CD4-positive, alpha-beta T cell treated with Interleukin-6 for 4 hours (primary cell): ENCODE measurements around the gene NQO2.
"Not testable (repeated sequence)": the region's sequence is repeated elsewhere in the genome, so short reads cannot be mapped to it uniquely, and the experiment has no call there.

Source experiments
- DNase-seq: peaks from one replicate; pipeline ENCODE4 v3.0.0-alpha.2; 2020; ENCODE audit warnings: mixed read lengths

The NQO2 gene

GRCh38 chr6:2970753-2971419, 28.8 kb upstream of the NQO2 start:
- DNase-seq = peak; percentile 69

GRCh38 chr6:2971420-2972218, 28.1 kb upstream of the NQO2 start, which contains the start of gene SERPINB6:
TSS of gene SERPINB6 (minus strand) at chr6:2971567. CDS start at chr6:2959332, 12,235 bp downstream.
- DNase-seq = peak; percentile 58

- DNase-seq = not testable (repeated sequence)
These were observed 27.5 kb upstream of the NQO2 start for GRCh38 chr6:2972219-2972487.

GRCh38 chr6:2972685-2973084, 27.0 kb upstream of the NQO2 start:
- not testable (repeated sequence) for DNase-seq

GRCh38 chr6:2973180-2973579, 26.5 kb upstream of the NQO2 start:
- DNase-seq = not testable (repeated sequence)

GRCh38 chr6:2973676-2974075, 26.0 kb upstream of the NQO2 start:
- DNase-seq = no peak

GRCh38 chr6:2976060-2976459, 23.6 kb upstream of the NQO2 start:
- DNase-seq = no peak

GRCh38 chr6:2976571-2977085, 23.1 kb upstream of the NQO2 start:
- no peak for DNase-seq

GRCh38 chr6:2977290-2977689, 22.4 kb upstream of the NQO2 start:
- no peak for DNase-seq

- DNase-seq = no peak
These were observed 21.7 kb upstream of the NQO2 start for GRCh38 chr6:2977799-2978590.

- DNase-seq = no peak
These were observed 20.8 kb upstream of the NQO2 start for GRCh38 chr6:2978923-2979322.

- DNase-seq = no peak
These were observed 19.8 kb upstream of the NQO2 start for GRCh38 chr6:2979819-2980464.

GRCh38 chr6:2980465-2980855, 19.2 kb upstream of the NQO2 start:
- no peak for DNase-seq

GRCh38 chr6:2982426-2983117, 17.1 kb upstream of the NQO2 start:
- DNase-seq = no peak

GRCh38 chr6:2984738-2985406, 14.8 kb upstream of the NQO2 start:
- no peak for DNase-seq

GRCh38 chr6:2986722-2987221, 12.9 kb upstream of the NQO2 start:
- DNase-seq = no peak

GRCh38 chr6:2988094-2988425, 11.6 kb upstream of the NQO2 start:
- no peak for DNase-seq

GRCh38 chr6:2988426-2989331, 11.0 kb upstream of the NQO2 start:
- DNase-seq = peak; percentile 82

GRCh38 chr6:2989332-2990247, 10.1 kb upstream of the NQO2 start:
- DNase-seq = peak; percentile 86
